HL-60 (cell line): Measurements from ENCODE around the gene SHC3.

Experiments
- DNase-seq, 2 experiments: peaks; one replicate each; pipeline ENCODE4 v3.0.0-alpha.2; 2010 to 2020; ENCODE audit warnings: low read depth in 1 of 2, low spot score in 1 of 2
- H3K27ac ChIP-seq: fragments of 250-450 bp; sonication (Bioruptor Pico); replicated peaks from 2 replicates; pipeline ENCODE4 v1.5.1; 2020; ENCODE audit warnings: mild to moderate bottlenecking, moderate library complexity
- H3K27me3 ChIP-seq: fragments of 250-450 bp; sonication (Bioruptor Pico); 2 replicates; pipeline ENCODE4 v1.5.1; 2021; ENCODE audit warnings: mild to moderate bottlenecking, moderate library complexity; ENCODE audit not compliant: insufficient read depth, poor library complexity, severe bottlenecking
- H3K4me3 ChIP-seq: replicated peaks from 2 replicates; pipeline ENCODE4 v1.5.1; 2011; ENCODE audit warnings: mild to moderate bottlenecking, control low read depth, low read length; ENCODE audit not compliant: insufficient read depth
- GABPA ChIP-seq: IDR thresholded peaks from 2 replicates; pipeline ENCODE4 v1.6.1; 2012; ENCODE audit warnings: low read depth
- POLR2AphosphoS5 ChIP-seq: IDR thresholded peaks from 2 replicates; pipeline ENCODE4 v1.6.1; 2012; ENCODE audit warnings: low read depth
- SPI1 ChIP-seq: IDR thresholded peaks from 2 replicates; pipeline ENCODE4 v1.6.1; 2012; ENCODE audit warnings: low read depth, mild to moderate bottlenecking, borderline replicate concordance
- TF ChIP-seq, protein P1 (sequence below): IDR thresholded peaks from 2 replicates; pipeline ENCODE4 v1.6.1; 2012; ENCODE audit warnings: low read depth; ENCODE audit not compliant: insufficient replicate concordance
- TF ChIP-seq, protein P2 (sequence below): IDR thresholded peaks from one replicate; pipeline ENCODE4 v1.5.1; 2011; ENCODE audit warnings: low read length, control low read depth, inconsistent platforms; ENCODE audit not compliant: insufficient read depth

SHC3 gene

DNA sequence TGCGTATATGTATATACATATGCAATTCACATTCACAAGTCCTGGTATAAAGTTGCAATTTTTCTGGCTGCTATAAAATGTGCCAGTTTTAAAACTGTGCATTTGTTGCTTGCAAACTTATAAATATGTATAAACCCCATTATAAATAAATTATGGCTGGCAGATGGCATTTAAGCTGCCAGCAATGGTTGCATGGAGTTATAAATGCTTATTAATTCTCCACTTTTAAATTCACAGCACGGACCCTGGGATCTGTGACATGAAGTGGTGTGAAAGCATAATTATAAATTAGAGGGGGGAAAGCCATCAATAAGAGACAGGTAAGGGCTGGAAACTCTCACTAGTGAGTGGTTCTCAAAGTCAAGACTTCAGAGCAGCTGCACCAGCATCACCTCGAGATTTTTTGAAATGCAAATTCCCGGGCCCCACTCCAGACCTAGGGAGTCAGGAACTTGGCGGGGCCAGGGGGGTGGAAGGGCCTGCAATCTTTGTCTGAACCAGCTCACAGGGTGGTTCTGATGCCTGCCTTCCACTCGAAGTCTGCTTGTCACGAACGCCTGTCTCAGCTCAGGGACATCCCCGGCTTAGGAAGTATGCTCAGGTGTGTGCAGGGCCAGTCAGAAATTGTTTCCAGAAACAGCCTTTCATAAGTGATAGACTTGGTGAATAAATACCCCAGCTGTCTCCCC, 170.4 kb downstream of the SHC3 start:
- no peak for DNase-seq
- H3K27me3 ChIP-seq = no peaks in the 10 kb centered on the region
- peak overlapping the region; percentile 60 for H3K27ac ChIP-seq
- TF ChIP-seq, protein P1, sequence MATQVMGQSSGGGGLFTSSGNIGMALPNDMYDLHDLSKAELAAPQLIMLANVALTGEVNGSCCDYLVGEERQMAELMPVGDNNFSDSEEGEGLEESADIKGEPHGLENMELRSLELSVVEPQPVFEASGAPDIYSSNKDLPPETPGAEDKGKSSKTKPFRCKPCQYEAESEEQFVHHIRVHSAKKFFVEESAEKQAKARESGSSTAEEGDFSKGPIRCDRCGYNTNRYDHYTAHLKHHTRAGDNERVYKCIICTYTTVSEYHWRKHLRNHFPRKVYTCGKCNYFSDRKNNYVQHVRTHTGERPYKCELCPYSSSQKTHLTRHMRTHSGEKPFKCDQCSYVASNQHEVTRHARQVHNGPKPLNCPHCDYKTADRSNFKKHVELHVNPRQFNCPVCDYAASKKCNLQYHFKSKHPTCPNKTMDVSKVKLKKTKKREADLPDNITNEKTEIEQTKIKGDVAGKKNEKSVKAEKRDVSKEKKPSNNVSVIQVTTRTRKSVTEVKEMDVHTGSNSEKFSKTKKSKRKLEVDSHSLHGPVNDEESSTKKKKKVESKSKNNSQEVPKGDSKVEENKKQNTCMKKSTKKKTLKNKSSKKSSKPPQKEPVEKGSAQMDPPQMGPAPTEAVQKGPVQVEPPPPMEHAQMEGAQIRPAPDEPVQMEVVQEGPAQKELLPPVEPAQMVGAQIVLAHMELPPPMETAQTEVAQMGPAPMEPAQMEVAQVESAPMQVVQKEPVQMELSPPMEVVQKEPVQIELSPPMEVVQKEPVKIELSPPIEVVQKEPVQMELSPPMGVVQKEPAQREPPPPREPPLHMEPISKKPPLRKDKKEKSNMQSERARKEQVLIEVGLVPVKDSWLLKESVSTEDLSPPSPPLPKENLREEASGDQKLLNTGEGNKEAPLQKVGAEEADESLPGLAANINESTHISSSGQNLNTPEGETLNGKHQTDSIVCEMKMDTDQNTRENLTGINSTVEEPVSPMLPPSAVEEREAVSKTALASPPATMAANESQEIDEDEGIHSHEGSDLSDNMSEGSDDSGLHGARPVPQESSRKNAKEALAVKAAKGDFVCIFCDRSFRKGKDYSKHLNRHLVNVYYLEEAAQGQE = no peak
- TF ChIP-seq, protein P2, sequence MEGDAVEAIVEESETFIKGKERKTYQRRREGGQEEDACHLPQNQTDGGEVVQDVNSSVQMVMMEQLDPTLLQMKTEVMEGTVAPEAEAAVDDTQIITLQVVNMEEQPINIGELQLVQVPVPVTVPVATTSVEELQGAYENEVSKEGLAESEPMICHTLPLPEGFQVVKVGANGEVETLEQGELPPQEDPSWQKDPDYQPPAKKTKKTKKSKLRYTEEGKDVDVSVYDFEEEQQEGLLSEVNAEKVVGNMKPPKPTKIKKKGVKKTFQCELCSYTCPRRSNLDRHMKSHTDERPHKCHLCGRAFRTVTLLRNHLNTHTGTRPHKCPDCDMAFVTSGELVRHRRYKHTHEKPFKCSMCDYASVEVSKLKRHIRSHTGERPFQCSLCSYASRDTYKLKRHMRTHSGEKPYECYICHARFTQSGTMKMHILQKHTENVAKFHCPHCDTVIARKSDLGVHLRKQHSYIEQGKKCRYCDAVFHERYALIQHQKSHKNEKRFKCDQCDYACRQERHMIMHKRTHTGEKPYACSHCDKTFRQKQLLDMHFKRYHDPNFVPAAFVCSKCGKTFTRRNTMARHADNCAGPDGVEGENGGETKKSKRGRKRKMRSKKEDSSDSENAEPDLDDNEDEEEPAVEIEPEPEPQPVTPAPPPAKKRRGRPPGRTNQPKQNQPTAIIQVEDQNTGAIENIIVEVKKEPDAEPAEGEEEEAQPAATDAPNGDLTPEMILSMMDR = no peak
- TF ChIP-seq GABPA = no peak
- TF ChIP-seq POLR2AphosphoS5 = no peak
- TF ChIP-seq SPI1 = no peak
- H3K4me3 ChIP-seq = no peak overlapping the region

DNA sequence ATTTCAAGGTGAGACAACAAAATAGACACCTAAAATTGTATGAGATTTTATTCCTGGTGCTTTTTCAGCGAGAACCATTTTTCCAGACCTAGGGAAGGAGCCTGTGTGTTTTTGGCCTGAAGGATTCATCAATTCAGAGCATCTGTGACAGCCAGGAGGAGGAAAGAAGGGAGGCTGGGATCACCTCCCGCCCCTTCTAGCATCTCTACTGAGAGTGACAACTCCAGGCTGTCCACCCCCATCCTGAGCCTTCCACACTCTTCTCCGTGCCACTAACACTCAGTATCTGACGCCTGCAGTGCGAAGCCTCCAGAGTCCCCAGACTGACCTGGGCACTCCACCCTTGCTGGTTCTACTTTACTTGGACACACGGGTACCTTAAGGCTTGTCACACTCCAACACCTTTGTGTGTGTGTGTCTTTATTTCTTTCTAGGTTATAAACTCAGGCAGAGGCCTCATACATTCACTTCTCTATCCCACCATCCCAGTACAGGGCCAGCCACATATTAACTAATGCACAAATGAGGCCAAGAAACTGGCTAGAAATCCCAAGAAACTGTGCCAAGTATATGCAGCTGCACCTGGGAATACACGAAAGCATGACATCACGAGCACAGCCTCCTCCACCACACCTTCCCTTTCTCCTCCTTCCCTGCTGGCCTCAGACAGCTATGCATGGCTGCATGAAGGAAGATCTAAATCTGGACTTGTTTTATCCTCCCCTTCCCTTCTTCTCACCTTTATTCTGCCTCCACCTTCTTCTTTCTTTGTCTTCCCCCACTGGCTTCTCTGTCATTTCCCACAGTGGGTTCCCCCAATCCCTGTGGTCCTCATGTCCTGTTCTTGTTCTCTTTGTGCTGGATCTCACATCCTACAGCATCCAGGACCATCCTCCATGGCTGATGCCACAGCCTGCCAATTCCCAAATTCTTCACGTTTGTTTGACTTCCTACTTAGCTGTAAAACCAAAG, 171.3 kb downstream of the SHC3 start:
- no peak for DNase-seq
- TF ChIP-seq SPI1 = no peak
- no peak for TF ChIP-seq GABPA
- TF ChIP-seq, protein P2 = no peak
- TF ChIP-seq POLR2AphosphoS5 = no peak
- TF ChIP-seq, protein P1 = no peak
- Histone ChIP-seq H3K27ac (no peak overlapping the region), H3K27me3 (no peaks in the 10 kb centered on the region), H3K4me3 (no peak overlapping the region)

DNA sequence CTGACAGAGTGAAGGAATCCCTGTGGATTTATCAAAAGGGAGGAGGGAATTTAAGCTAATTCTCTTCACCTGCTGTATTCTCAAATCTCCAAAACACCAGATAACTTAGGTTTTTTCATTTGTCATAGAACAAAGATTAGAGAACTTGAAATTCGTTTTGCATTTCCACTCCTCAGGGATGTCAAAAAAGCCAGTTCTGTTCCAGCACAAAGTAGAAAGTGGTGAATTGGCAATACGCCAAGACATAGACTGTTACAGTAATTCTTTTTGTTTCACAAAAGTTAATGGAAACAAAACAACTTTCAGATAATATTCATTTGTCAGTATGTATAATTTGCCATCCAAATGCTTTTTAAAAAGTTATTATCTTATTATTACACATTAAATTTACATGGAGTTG, 172.4 kb downstream of the SHC3 start:
- DNase-seq = no peak
- no peaks in the 10 kb centered on the region for H3K27me3 ChIP-seq
- H3K4me3 ChIP-seq = no peak overlapping the region
- no peak overlapping the region for H3K27ac ChIP-seq
- no peak for TF ChIP-seq POLR2AphosphoS5
- no peak for TF ChIP-seq SPI1
- TF ChIP-seq GABPA = no peak
- TF ChIP-seq, protein P2 = no peak
- TF ChIP-seq, protein P1 = no peak
